GM23338 (cell line): ENCODE results near the gene PFN2. TPM values are rescaled to one million over a fixed set of nuclear protein-coding genes. Genes with fewer than 3 reads are reported as not detected.

ENCODE experiments used
- ATAC-seq: fragments of 200-7000 bp; cut with Tn5 transposase; 3 replicates; pipeline ENCODE4 v1.9.1; 2020
- DNase-seq: peaks from one replicate; pipeline ENCODE4 v3.0.0-alpha.2; 2015; ENCODE audit warnings: low spot score
- H2AFZ ChIP-seq: fragments of 200-600 bp; sonication (generic); 2 replicates; pipeline ENCODE4 v1.8.0; 2016; ENCODE audit warnings: antibody characterized with exemption, mild to moderate bottlenecking, moderate library complexity
- H3F3A ChIP-seq: fragments of 200-600 bp; sonication (generic); replicated peaks from 2 replicates; pipeline ENCODE4 v1.8.0; 2017; ENCODE audit warnings: antibody characterized with exemption, mixed run types, low read depth
- H3K27ac ChIP-seq: fragments of 200-600 bp; sonication (generic); 2 replicates; pipeline ENCODE4 v1.6.1; 2016; ENCODE audit warnings: low read depth
- H3K27me3 ChIP-seq: fragments of 200-600 bp; sonication (generic); 2 replicates; pipeline ENCODE4 v1.8.0; 2016; ENCODE audit warnings: mild to moderate bottlenecking, mixed run types, moderate library complexity; ENCODE audit not compliant: insufficient read depth
- H3K36me3 ChIP-seq: fragments of 200-600 bp; sonication (generic); 2 replicates; pipeline ENCODE4 v1.8.0; 2016; ENCODE audit warnings: mild to moderate bottlenecking; ENCODE audit not compliant: insufficient read depth
- H3K4me1 ChIP-seq: fragments of 200-600 bp; sonication (generic); 2 replicates; pipeline ENCODE4 v1.8.0; 2016; ENCODE audit warnings: mild to moderate bottlenecking, moderate library complexity; ENCODE audit not compliant: insufficient read depth
- H3K4me2 ChIP-seq: fragments of 200-600 bp; sonication (generic); 2 replicates; pipeline ENCODE4 v1.7.1; 2017; ENCODE audit warnings: mixed run types
- H3K4me3 ChIP-seq: fragments of 200-600 bp; sonication (generic); 2 replicates; pipeline ENCODE4 v1.6.1; 2016; ENCODE audit warnings: mixed run types
- H3K79me2 ChIP-seq: fragments of 200-600 bp; sonication (generic); replicated peaks from 2 replicates; pipeline ENCODE4 v1.8.0; 2017; ENCODE audit warnings: mild to moderate bottlenecking; ENCODE audit not compliant: insufficient read depth
- H3K9me2 ChIP-seq: fragments of 200-600 bp; sonication (generic); 2 replicates; pipeline ENCODE4 v1.8.0; 2017; ENCODE audit not compliant: insufficient read depth
- H4K20me1 ChIP-seq: fragments of 200-600 bp; sonication (generic); replicated peaks from 2 replicates; pipeline ENCODE4 v1.8.0; 2017; ENCODE audit warnings: mild to moderate bottlenecking; ENCODE audit not compliant: insufficient read depth
- H3K27ac Mint-ChIP-seq: 2 replicates; pipeline ENCODE4 v1.8.0; 2020; ENCODE audit warnings: inconsistent platforms, mild to moderate bottlenecking, moderate library complexity, mixed read lengths
- H3K27me3 Mint-ChIP-seq: 3 replicates; pipeline ENCODE4 v1.8.0; 2022; ENCODE audit warnings: low read depth, mild to moderate bottlenecking, moderate library complexity, mixed read lengths, inconsistent platforms; ENCODE audit not compliant: insufficient read depth, poor library complexity
- H3K36me3 Mint-ChIP-seq: 3 replicates; pipeline ENCODE4 v1.8.0; 2021; ENCODE audit warnings: low read depth, mild to moderate bottlenecking, inconsistent platforms, moderate library complexity, mixed read lengths
- H3K4me1 Mint-ChIP-seq: 3 replicates; pipeline ENCODE4 v1.8.0; 2020; ENCODE audit warnings: mild to moderate bottlenecking, inconsistent platforms, mixed read lengths
- H3K4me3 Mint-ChIP-seq: 3 replicates; pipeline ENCODE4 v1.8.0; 2021; ENCODE audit warnings: moderate library complexity, mild to moderate bottlenecking, inconsistent platforms, mixed read lengths
- H3K9me3 Mint-ChIP-seq: 3 replicates; pipeline ENCODE4 v1.8.0; 2020; ENCODE audit warnings: moderate library complexity, mild to moderate bottlenecking, inconsistent platforms, mixed read lengths
- CREB1 ChIP-seq: fragments of 250-450 bp; sonication (Bioruptor Pico); IDR thresholded peaks from 2 replicates; pipeline ENCODE4 v1.5.0; 2020; ENCODE audit warnings: low read depth, mild to moderate bottlenecking, moderate library complexity
- CTCF ChIP-seq, 2 experiments: fragments of 200-600 bp in 1 of 2; sonication (generic) in 1 of 2; conservative IDR thresholded peaks; 2 replicates each; pipeline versions ENCODE4 v1.5.1 to v1.6.1; 2016 to 2017; ENCODE audit warnings: antibody characterized with exemption in 2 of 2, low read depth in 2 of 2, mild to moderate bottlenecking in 2 of 2, moderate library complexity in 1 of 2
- ETS1 ChIP-seq: IDR thresholded peaks from 2 replicates; pipeline ENCODE4 v1.6.1; 2016; ENCODE audit warnings: antibody characterized with exemption
- EZH2 ChIP-seq: fragments of 200-600 bp; sonication (generic); IDR thresholded peaks from one replicate; pipeline ENCODE4 v1.8.0; 2017; ENCODE audit warnings: antibody characterized with exemption, mild to moderate bottlenecking, low read depth; ENCODE audit not compliant: unreplicated experiment
- EZH2phosphoT487 ChIP-seq: fragments of 200-600 bp; sonication (generic); IDR thresholded peaks from one replicate; pipeline ENCODE4 v1.8.1; 2018; ENCODE audit warnings: antibody characterized with exemption; ENCODE audit not compliant: unreplicated experiment
- JUNB ChIP-seq: IDR thresholded peaks from one replicate; pipeline ENCODE4 v1.6.1; 2016; ENCODE audit warnings: antibody characterized with exemption; ENCODE audit not compliant: unreplicated experiment
- NANOG ChIP-seq: IDR thresholded peaks from 2 replicates; pipeline ENCODE4 v1.6.1; 2016; ENCODE audit warnings: antibody characterized with exemption, borderline replicate concordance
- POLR2AphosphoS5 ChIP-seq: IDR thresholded peaks from 2 replicates; pipeline ENCODE4 v1.6.1; 2016; ENCODE audit warnings: antibody characterized with exemption, low read depth
- REST ChIP-seq: IDR thresholded peaks from one replicate; pipeline ENCODE4 v1.6.1; 2018; ENCODE audit warnings: antibody characterized with exemption; ENCODE audit not compliant: unreplicated experiment
- STAT1 ChIP-seq: IDR thresholded peaks from one replicate; pipeline ENCODE4 v1.6.1; 2016; ENCODE audit warnings: antibody characterized with exemption; ENCODE audit not compliant: unreplicated experiment
- ZNF114 ChIP-seq: fragments of 250-450 bp; sonication (Bioruptor Pico); IDR thresholded peaks from 2 replicates; pipeline ENCODE4 v1.5.0; 2020; ENCODE audit warnings: mild to moderate bottlenecking, moderate library complexity
- ZNF331 ChIP-seq: fragments of 250-450 bp; sonication (Bioruptor Pico); IDR thresholded peaks from 2 replicates; pipeline ENCODE4 v1.5.0; 2020; ENCODE audit warnings: low read depth, mild to moderate bottlenecking, moderate library complexity
- ZNF462 ChIP-seq: fragments of 250-450 bp; sonication (Bioruptor Pico); IDR thresholded peaks from 2 replicates; pipeline ENCODE4 v1.5.0; 2020; ENCODE audit warnings: mild to moderate bottlenecking, moderate library complexity
- polyA plus RNA-seq: library from polyadenylated mRNA; unstranded; fragments of >200 nt; fragmentation: Nextera tagmentation; extraction: Ambion mirVana; gene quantifications from 2 replicates; pipeline ENCODE4 v1.2.1, GENCODE V29; 2016
- total RNA-seq: library from RNA; depleted of rRNA; stranded (reverse); fragments of >200 nt; shearing (Covaris generic); gene quantifications from 2 replicates; pipeline ENCODE4 v1.2.3, GENCODE V29; 2014

The PFN2 gene
- total and polyA plus RNA-seq, 2 experiments from 2014 or later = 183 to 212 TPM

- no peak overlapping the region for H3K4me3 Mint-ChIP-seq
- Histone ChIP-seq H3K27me3 (no peaks in the 10 kb centered on the region), H2AFZ (no peak overlapping the region), H3F3A (no peaks in the 10 kb centered on the region), H3K27ac (no peak overlapping the region), H3K4me3 (no peak overlapping the region), H3K9me2 (no peaks in the 10 kb centered on the region), H3K4me1 (no peaks in the 10 kb centered on the region), H3K79me2 (no peaks in the 10 kb centered on the region), H4K20me1 (no peaks in the 10 kb centered on the region), H3K36me3 (no peaks in the 10 kb centered on the region), H3K4me2 (no peak overlapping the region)
- no peaks in the 10 kb centered on the region for H3K9me3 Mint-ChIP-seq
- TF ChIP-seq EZH2 = no peak
- no peak for TF ChIP-seq CREB1 (CRISPR knock-in tag)
- TF ChIP-seq CTCF (conservative IDR thresholded peaks at IDR 0.05; ENCODE audit: low read depth in 2 of 2) = no peak
- no peak for TF ChIP-seq POLR2AphosphoS5
- no peak for TF ChIP-seq ETS1
- no peak for TF ChIP-seq ZNF331 (CRISPR knock-in tag)
- TF ChIP-seq REST = no peak
- TF ChIP-seq STAT1 = no peak
- TF ChIP-seq JUNB = no peak
- no peak for TF ChIP-seq ZNF462
- no peak for TF ChIP-seq NANOG
- TF ChIP-seq EZH2phosphoT487 = no peak
- no peak for TF ChIP-seq ZNF114 (CRISPR knock-in tag)
- no peaks in the 10 kb centered on the region for H3K27me3 Mint-ChIP-seq
- DNase-seq (no peak), ATAC-seq (no peak)
- H3K4me1 Mint-ChIP-seq = no peaks in the 10 kb centered on the region
- no peak overlapping the region for H3K27ac Mint-ChIP-seq
- H3K36me3 Mint-ChIP-seq = peaks cover 15% of the 10 kb centered on the region
Measured at GRCh38 chr3:149920119-149920518, 50.6 kb downstream of the PFN2 start.
